NCI-H446 (cell line): ENCODE data around the gene COL7A1.

Experiments used
- DNase-seq, 2 experiments: peaks; one replicate each; lab custom pipeline; 2025; lab: John Stamatoyannopoulos, UW

The COL7A1 gene

GRCh38 chr3:48591886-48592518 is 3.1 kb downstream of the COL7A1 start:
- no peak for DNase-seq

- DNase-seq = no peak
Measured at GRCh38 chr3:48591436-48591835, 3.7 kb downstream of the COL7A1 start.

- no peak for DNase-seq
Measured at GRCh38 chr3:48588230-48588629, 6.9 kb downstream of the COL7A1 start.

GRCh38 chr3:48587686-48588085 is 7.4 kb downstream of the COL7A1 start:
- no peak for DNase-seq

GRCh38 chr3:48585411-48585810 is 9.7 kb downstream of the COL7A1 start:
- no peak for DNase-seq

- DNase-seq = no peak
Measured at GRCh38 chr3:48584836-48585235, 10.3 kb downstream of the COL7A1 start.

GRCh38 chr3:48581621-48582481 is 13.3 kb downstream of the COL7A1 start:
- no peak for DNase-seq

- DNase-seq = no peak
Measured at GRCh38 chr3:48576647-48577046, 18.5 kb downstream of the COL7A1 start.

GRCh38 chr3:48575366-48575765 is 19.8 kb downstream of the COL7A1 start:
- DNase-seq = no peak

GRCh38 chr3:48573973-48574585 is 21.1 kb downstream of the COL7A1 start:
- DNase-seq = no peak

- no peak for DNase-seq
Measured at GRCh38 chr3:48572517-48572916, 22.6 kb downstream of the COL7A1 start.

- DNase-seq = no peak
Measured at GRCh38 chr3:48571938-48572337, 23.2 kb downstream of the COL7A1 start.

- no peak for DNase-seq
Measured at GRCh38 chr3:48569808-48570450, 25.2 kb downstream of the COL7A1 start.

GRCh38 chr3:48569400-48569799 is 25.7 kb downstream of the COL7A1 start:
- DNase-seq = no peak

- DNase-seq = no peak
Measured at GRCh38 chr3:48568476-48568875, 26.7 kb downstream of the COL7A1 start.

GRCh38 chr3:48567500-48567899 is 27.6 kb downstream of the COL7A1 start:
- no peak for DNase-seq

- DNase-seq = no peak
Measured at GRCh38 chr3:48567090-48567489, 28.0 kb downstream of the COL7A1 start.

- DNase-seq = no peak
Measured at GRCh38 chr3:48566401-48566760, 28.7 kb downstream of the COL7A1 start.

- peak in 1 of 2 experiments; percentile 17 for DNase-seq
Measured at GRCh38 chr3:48565591-48566400, 29.3 kb downstream of the COL7A1 start.

GRCh38 chr3:48565186-48565585 is 29.9 kb downstream of the COL7A1 start:
- DNase-seq = no peak

GRCh38 chr3:48564667-48565066 is 30.5 kb downstream of the COL7A1 start:
- DNase-seq = no peak

- no peak for DNase-seq
Measured at GRCh38 chr3:48564022-48564421, 31.1 kb downstream of the COL7A1 start.
